GM12873 (cell line): ENCODE data around the gene MAK.

Experiments
- CTCF ChIP-seq: IDR thresholded peaks from 2 replicates; pipeline ENCODE4 v1.5.1; 2012; ENCODE audit warnings: low read depth, mild to moderate bottlenecking, moderate library complexity, low read length, control low read depth; ENCODE audit not compliant: insufficient read depth; ENCODE audit errors: missing control alignments

Gene MAK

GRCh38 chr6:10719964-10720264, 118.4 kb downstream of the MAK start:
- no peak for TF ChIP-seq CTCF

GRCh38 chr6:10719296-10719963, 118.9 kb downstream of the MAK start:
- TF ChIP-seq CTCF, result no peak

- TF ChIP-seq CTCF, result no peak
Measured at GRCh38 chr6:10713962-10714361, 124.4 kb downstream of the MAK start.
